Parathyroid adenoma (tissue), 2 donors: ENCODE measurements around the gene GALNT16.
"Not testable (repeated sequence)": the region's sequence is repeated elsewhere in the genome, so short reads cannot be mapped to it uniquely, and the experiment has no call there.

ENCODE experiments used
- H2AFZ ChIP-seq: fragments of 300-600 bp; sonication (generic); one replicate; pipeline ENCODE4 v1.7.0; 2017; ENCODE audit warnings: antibody characterized with exemption, mild to moderate bottlenecking
- H3K27ac ChIP-seq: fragments of 300-600 bp; sonication (generic); one replicate; pipeline ENCODE4 v1.7.0; 2017
- H3K27me3 ChIP-seq: fragments of 300-600 bp; sonication (generic); one replicate; pipeline ENCODE4 v1.7.0; 2017; ENCODE audit warnings: low read length; ENCODE audit not compliant: control insufficient read depth, insufficient read depth
- H3K36me3 ChIP-seq: fragments of 300-600 bp; sonication (generic); one replicate; pipeline ENCODE4 v1.7.0; 2017; ENCODE audit warnings: low read length; ENCODE audit not compliant: control insufficient read depth, insufficient read depth
- H3K4me1 ChIP-seq: fragments of 300-600 bp; sonication (generic); one replicate; pipeline ENCODE4 v1.7.0; 2017; ENCODE audit warnings: control low read depth
- H3K4me2 ChIP-seq: fragments of 300-600 bp; sonication (generic); one replicate; pipeline ENCODE4 v1.7.0; 2017; ENCODE audit warnings: low read length
- H3K4me3 ChIP-seq: fragments of 300-600 bp; sonication (generic); one replicate; pipeline ENCODE4 v1.7.0; 2017; ENCODE audit warnings: low read depth, low read length
- H3K79me2 ChIP-seq: fragments of 300-600 bp; sonication (generic); one replicate; pipeline ENCODE4 v1.7.0; 2017; ENCODE audit warnings: control low read depth
- H3K9ac ChIP-seq: fragments of 300-600 bp; sonication (generic); one replicate; pipeline ENCODE4 v1.7.0; 2017; ENCODE audit warnings: mild to moderate bottlenecking
- H3K9me3 ChIP-seq: fragments of 300-600 bp; sonication (generic); one replicate; pipeline ENCODE4 v1.7.0; 2017; ENCODE audit warnings: low read length; ENCODE audit not compliant: control insufficient read depth
- TF ChIP-seq, protein P1 (sequence below): fragments of 300-600 bp; sonication (generic); IDR thresholded peaks from one replicate; pipeline ENCODE4 v1.7.0; 2017; ENCODE audit warnings: antibody characterized with exemption, mild to moderate bottlenecking
- donor health status: primary hyperparathyroidism.

GALNT16 gene

DNA sequence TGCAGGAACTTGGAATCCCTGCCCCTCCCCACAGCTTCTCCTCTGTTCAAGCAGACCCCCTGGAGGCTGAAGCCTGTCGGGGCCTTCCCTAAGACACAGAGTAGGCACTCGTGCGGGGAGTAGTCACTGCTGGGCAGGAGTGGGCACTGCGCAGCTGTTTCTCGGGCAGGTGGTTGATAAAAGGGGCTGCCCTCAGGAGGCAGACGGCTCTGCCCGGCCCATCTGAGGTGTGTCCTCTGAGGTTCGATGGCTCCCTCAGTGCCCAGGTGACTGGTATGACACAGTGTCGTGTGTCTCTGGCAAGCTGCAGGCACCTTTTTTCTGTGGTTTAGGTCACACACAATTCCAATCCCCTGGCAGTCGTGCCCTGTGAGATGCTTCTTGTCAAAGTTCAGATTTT, 10.1 kb downstream of the GALNT16 start:
- no peaks in the 10 kb centered on the region for H3K36me3 ChIP-seq
- no peak overlapping the region for H3K27ac ChIP-seq
- TF ChIP-seq, protein P1, sequence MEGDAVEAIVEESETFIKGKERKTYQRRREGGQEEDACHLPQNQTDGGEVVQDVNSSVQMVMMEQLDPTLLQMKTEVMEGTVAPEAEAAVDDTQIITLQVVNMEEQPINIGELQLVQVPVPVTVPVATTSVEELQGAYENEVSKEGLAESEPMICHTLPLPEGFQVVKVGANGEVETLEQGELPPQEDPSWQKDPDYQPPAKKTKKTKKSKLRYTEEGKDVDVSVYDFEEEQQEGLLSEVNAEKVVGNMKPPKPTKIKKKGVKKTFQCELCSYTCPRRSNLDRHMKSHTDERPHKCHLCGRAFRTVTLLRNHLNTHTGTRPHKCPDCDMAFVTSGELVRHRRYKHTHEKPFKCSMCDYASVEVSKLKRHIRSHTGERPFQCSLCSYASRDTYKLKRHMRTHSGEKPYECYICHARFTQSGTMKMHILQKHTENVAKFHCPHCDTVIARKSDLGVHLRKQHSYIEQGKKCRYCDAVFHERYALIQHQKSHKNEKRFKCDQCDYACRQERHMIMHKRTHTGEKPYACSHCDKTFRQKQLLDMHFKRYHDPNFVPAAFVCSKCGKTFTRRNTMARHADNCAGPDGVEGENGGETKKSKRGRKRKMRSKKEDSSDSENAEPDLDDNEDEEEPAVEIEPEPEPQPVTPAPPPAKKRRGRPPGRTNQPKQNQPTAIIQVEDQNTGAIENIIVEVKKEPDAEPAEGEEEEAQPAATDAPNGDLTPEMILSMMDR, result no peak

DNA sequence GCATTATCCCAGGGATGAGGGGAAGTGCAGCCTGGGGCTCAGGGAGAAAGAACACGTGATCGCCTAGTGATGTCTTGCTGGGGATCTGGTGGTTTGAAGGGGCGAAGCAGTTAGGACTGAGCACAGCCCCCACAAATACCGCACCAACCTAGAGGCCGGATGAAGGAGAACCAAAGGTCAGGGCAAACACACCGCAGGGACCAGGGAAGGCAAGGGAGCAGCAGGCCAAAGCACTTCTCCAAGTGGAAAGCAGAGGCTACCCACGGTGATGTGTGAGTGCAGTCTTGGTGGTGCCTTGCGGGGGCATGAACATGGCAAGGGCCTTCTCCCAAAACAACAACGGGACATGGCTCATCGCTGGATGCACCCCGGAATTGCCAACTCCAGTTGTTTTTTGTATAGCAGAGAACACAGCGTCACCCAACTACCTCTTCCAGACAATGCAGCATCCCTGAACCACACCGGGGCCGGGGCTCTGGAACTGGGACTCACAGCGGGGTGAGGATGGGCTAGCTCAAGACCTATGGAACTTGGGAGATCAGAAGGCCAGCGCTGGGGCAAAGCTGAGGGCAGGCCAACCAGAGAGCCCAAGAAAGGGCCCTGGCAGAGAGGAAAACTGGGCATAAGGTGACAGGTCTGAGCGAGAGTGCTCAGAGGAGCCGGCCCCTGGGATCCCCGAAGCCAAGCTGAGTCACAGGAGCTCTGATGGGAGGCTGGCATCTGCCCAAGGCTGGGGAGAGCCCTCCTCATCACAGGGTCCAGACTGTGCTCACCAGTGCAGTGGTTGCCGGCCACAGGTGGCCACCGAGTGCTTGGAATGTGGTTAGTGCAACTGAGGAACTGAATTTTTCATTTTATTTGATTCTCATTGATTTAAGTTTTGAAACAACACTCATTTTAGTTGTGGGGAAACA, 11.1 kb downstream of the GALNT16 start:
- TF ChIP-seq, protein P1, result no peak
- no peak overlapping the region for H3K27ac ChIP-seq
- H3K36me3 ChIP-seq, result no peaks in the 10 kb centered on the region
- H3K4me3 ChIP-seq, result no peak overlapping the region
- no peak overlapping the region for H3K9ac ChIP-seq
- no peak overlapping the region for H3K4me2 ChIP-seq
- no peaks in the 10 kb centered on the region for H3K9me3 ChIP-seq
- no peaks in the 10 kb centered on the region for H3K79me2 ChIP-seq
- H2AFZ ChIP-seq, result no peak overlapping the region
- no peaks in the 10 kb centered on the region for H3K27me3 ChIP-seq
- no peaks in the 10 kb centered on the region for H3K4me1 ChIP-seq

More for the DNA sequence above, 10.1 kb downstream of the GALNT16 start:
- no peak overlapping the region for H3K9ac ChIP-seq
- H3K27me3 ChIP-seq, result no peaks in the 10 kb centered on the region
- no peak overlapping the region for H3K4me3 ChIP-seq
- no peaks in the 10 kb centered on the region for H3K79me2 ChIP-seq
- no peaks in the 10 kb centered on the region for H3K9me3 ChIP-seq
- H3K4me2 ChIP-seq, result no peak overlapping the region
- H2AFZ ChIP-seq, result no peak overlapping the region
- no peaks in the 10 kb centered on the region for H3K4me1 ChIP-seq

DNA sequence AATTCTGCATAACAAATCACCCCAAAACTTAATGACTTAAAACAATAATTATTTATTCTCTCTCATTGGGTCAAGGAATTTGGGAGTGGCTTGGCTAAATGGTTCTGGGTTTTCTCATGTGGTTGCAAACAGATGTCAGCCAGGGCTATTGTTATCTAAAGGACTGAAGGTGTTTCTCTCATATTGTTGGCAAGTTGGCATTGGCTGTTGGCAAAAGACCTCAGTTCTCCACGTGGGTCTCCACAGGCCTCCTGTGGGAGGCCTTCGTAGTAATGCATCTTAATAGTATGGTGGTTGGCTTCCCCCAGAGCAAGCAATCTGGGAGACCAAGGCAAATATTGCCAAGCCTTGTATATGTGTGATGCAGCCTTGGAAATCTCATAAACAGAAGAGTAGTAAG, 14.4 kb downstream of the GALNT16 start:
- Histone ChIP-seq H3K4me3 (no peak overlapping the region), H3K79me2 (no peaks in the 10 kb centered on the region), H3K27ac (no peak overlapping the region), H3K9ac (no peak overlapping the region), H3K36me3 (no peaks in the 10 kb centered on the region), H3K4me2 (no peak overlapping the region), H3K27me3 (no peaks in the 10 kb centered on the region), H3K9me3 (no peaks in the 10 kb centered on the region), H2AFZ (no peak overlapping the region), H3K4me1 (no peaks in the 10 kb centered on the region)
- TF ChIP-seq, protein P1, result no peak

DNA sequence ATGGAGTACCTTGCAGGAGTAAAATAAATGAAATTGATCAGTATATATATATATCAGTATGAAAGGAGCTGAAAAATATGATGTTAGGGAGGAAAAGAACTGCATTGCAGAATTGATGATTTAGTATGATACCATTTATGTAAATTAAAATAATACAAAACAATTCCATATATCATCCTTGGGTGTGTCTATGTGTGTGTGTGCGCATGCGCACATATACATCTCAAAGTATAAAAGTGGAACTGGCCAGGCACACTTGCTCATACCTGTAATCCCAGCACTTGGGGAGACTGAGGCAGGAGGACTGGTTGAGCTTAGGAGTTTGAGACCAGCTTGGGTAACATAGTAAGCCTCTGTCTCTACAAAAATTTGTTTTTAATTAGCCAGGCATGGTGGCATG, 15.4 kb downstream of the GALNT16 start:
- H3K9me3 ChIP-seq, result no peaks in the 10 kb centered on the region
- H3K9ac ChIP-seq, result no peak overlapping the region
- no peak overlapping the region for H3K27ac ChIP-seq
- no peaks in the 10 kb centered on the region for H3K27me3 ChIP-seq
- H3K4me1 ChIP-seq, result no peaks in the 10 kb centered on the region
- H2AFZ ChIP-seq, result no peak overlapping the region
- H3K4me2 ChIP-seq, result no peak overlapping the region
- no peaks in the 10 kb centered on the region for H3K79me2 ChIP-seq
- TF ChIP-seq, protein P1, result no peak
- H3K4me3 ChIP-seq, result no peak overlapping the region
- no peaks in the 10 kb centered on the region for H3K36me3 ChIP-seq

DNA sequence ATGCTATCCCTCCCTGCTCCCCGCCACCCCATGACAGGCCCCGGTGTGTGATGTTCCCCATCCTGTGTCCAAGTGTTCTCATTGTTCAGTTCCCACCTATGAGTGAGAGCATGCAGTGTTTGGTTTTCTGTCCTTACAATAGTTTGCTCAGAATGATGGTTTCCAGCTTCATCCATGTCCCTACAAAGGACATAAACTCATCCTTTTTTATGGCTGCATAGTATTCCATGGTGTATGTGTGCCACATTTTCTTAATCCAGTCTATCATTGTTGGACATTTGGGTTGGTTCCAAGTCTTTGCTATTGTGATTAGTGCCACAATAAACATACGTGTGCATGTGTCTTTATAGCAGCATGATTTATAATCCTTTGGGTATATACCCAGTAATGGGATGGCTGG, 17.4 kb downstream of the GALNT16 start:
- not testable (repeated sequence) for H3K9ac ChIP-seq, H3K27me3 ChIP-seq, H3K27ac ChIP-seq, H3K4me3 ChIP-seq, H3K36me3 ChIP-seq, H2AFZ ChIP-seq, H3K4me2 ChIP-seq, H3K79me2 ChIP-seq, H3K4me1 ChIP-seq, H3K9me3 ChIP-seq
